GM19238 (cell line): Measurements from ENCODE around the gene LCNL1.

ENCODE experiments used
- DNase-seq: peaks from one replicate; pipeline ENCODE4 v3.0.0; 2011; ENCODE audit warnings: low spot score; ENCODE audit not compliant: insufficient read length

Gene LCNL1

GRCh38 chr9:136982232-136983051 lies at the start of gene LCNL1:
LCNL1 (plus strand) TSS chr9:136982993; CDS start chr9:136983587, 594 bp downstream.
- no peak for DNase-seq

- DNase-seq: no peak
Observed at GRCh38 chr9:136934277-136934676, 48.5 kb upstream of the LCNL1 start.

GRCh38 chr9:136935651-136936050 lies 47.1 kb upstream of the LCNL1 start:
- DNase-seq: no peak

- DNase-seq: no peak
Observed at GRCh38 chr9:136936645-136937170, 46.1 kb upstream of the LCNL1 start.

GRCh38 chr9:136937186-136938001 lies 45.4 kb upstream of the LCNL1 start:
- DNase-seq: no peak

GRCh38 chr9:136939431-136939995 lies 43.3 kb upstream of the LCNL1 start:
- DNase-seq: no peak

- no peak for DNase-seq
Observed at GRCh38 chr9:136939996-136940525, 42.7 kb upstream of the LCNL1 start.

GRCh38 chr9:136940526-136941230 lies 42.1 kb upstream of the LCNL1 start:
- no peak for DNase-seq

- DNase-seq: no peak
Observed at GRCh38 chr9:136941231-136942111, 41.3 kb upstream of the LCNL1 start.

GRCh38 chr9:136942112-136942880 lies 40.5 kb upstream of the LCNL1 start:
- DNase-seq: no peak

- no peak for DNase-seq
Observed at GRCh38 chr9:136942881-136943230, 39.9 kb upstream of the LCNL1 start.

- peak; percentile 65 for DNase-seq
Observed at GRCh38 chr9:136943291-136944211, 39.2 kb upstream of the LCNL1 start.

GRCh38 chr9:136944212-136944518 lies 38.6 kb upstream of the LCNL1 start:
- DNase-seq: peak; percentile 82

GRCh38 chr9:136944519-136945332 lies 38.1 kb upstream of the LCNL1 start, which contains the start of the genes C8G and FBXW5:
C8G (plus strand) TSS chr9:136945243; CDS start chr9:136945321, 78 bp downstream.
FBXW5 (minus strand) TSS chr9:136944738; CDS start chr9:136944083, 655 bp downstream.
- DNase-seq: peak; percentile 99

- no peak for DNase-seq
Observed at GRCh38 chr9:136945333-136946227, 37.2 kb upstream of the LCNL1 start.
